Measurements from ENCODE around the gene RBBP5.

Gene RBBP5

GRCh38 chr1:205088341-205088740, 33.4 kb downstream of the RBBP5 start:
- no peak overlapping the region for H3K27ac ChIP-seq
- TF ChIP-seq ZFX (IDR thresholded peaks at IDR 0.05; ENCODE audit: borderline replicate concordance) = no peak
- TF ChIP-seq CTCF (IDR thresholded peaks at IDR 0.05) = no peak

GRCh38 chr1:205084360-205084759, 37.4 kb downstream of the RBBP5 start, which contains the start of gene TMEM81:
TMEM81 (minus strand) TSS chr1:205084460; CDS start chr1:205084320, 140 bp downstream.
- TF ChIP-seq CTCF (IDR thresholded peaks at IDR 0.05) (no peak), ZFX (IDR thresholded peaks at IDR 0.05; ENCODE audit: borderline replicate concordance) (no peak)
- no peak within 1 kb of the TSS for H3K27ac ChIP-seq

GRCh38 chr1:205082431-205082830, 39.3 kb downstream of the RBBP5 start:
- H3K27ac ChIP-seq = no peak overlapping the region
- TF ChIP-seq ZFX (IDR thresholded peaks at IDR 0.05; ENCODE audit: borderline replicate concordance) = no peak
- TF ChIP-seq CTCF (IDR thresholded peaks at IDR 0.05) = no peak

GRCh38 chr1:205077934-205078311, 43.9 kb downstream of the RBBP5 start:
- no peak overlapping the region for H3K27ac ChIP-seq
- no peak for TF ChIP-seq ZFX (IDR thresholded peaks at IDR 0.05; ENCODE audit: borderline replicate concordance)
- TF ChIP-seq CTCF (IDR thresholded peaks at IDR 0.05) = no peak

GRCh38 chr1:205077158-205077933, 44.4 kb downstream of the RBBP5 start:
- no peak for TF ChIP-seq ZFX (IDR thresholded peaks at IDR 0.05; ENCODE audit: borderline replicate concordance)
- no peak for TF ChIP-seq CTCF (IDR thresholded peaks at IDR 0.05)
- H3K27ac ChIP-seq = no peak overlapping the region

- H3K27ac ChIP-seq = no peak overlapping the region
These were observed 45.5 kb downstream of the RBBP5 start for GRCh38 chr1:205076245-205076761.

More at GRCh38 chr1:205076245-205076761, 45.5 kb downstream of the RBBP5 start:
- TF ChIP-seq ZFX (IDR thresholded peaks at IDR 0.05; ENCODE audit: borderline replicate concordance) (no peak), CTCF (IDR thresholded peaks at IDR 0.05) (no peak)

Measured in 22Rv1 (cell line).